Endodermal cell (in vitro differentiated cells): ENCODE measurements around the gene RANBP10. TPM values are rescaled to one million over a fixed set of nuclear protein-coding genes. Genes with fewer than 3 reads are reported as not detected.

Experiments used
- DNase-seq: peaks from one replicate; pipeline ENCODE4 v3.0.0-alpha.2; 2017
- H3K27ac ChIP-seq: 2 replicates; pipeline ENCODE4 v1.5.1; 2013; ENCODE audit warnings: mild to moderate bottlenecking, low read depth, low read length, moderate library complexity
- H3K27me3 ChIP-seq: 2 replicates; pipeline ENCODE4 v1.6.1; 2013; ENCODE audit warnings: mild to moderate bottlenecking, low read length, moderate library complexity; ENCODE audit not compliant: insufficient read depth, control insufficient read depth, poor library complexity, severe bottlenecking
- H3K36me3 ChIP-seq: 2 replicates; pipeline ENCODE4 v1.7.0; 2013; ENCODE audit warnings: mild to moderate bottlenecking, low read length, moderate library complexity; ENCODE audit not compliant: control insufficient read depth, insufficient read depth
- H3K4me1 ChIP-seq: one replicate; pipeline ENCODE4 v1.7.0; 2013; ENCODE audit warnings: low read length; ENCODE audit not compliant: control insufficient read depth, insufficient read depth
- H3K4me3 ChIP-seq: 2 replicates; pipeline ENCODE4 v1.5.1; 2013; ENCODE audit warnings: mild to moderate bottlenecking, low read length, moderate library complexity
- H3K9ac ChIP-seq: 2 replicates; pipeline ENCODE4 v1.6.1; 2013; ENCODE audit warnings: mild to moderate bottlenecking, low read length, moderate library complexity; ENCODE audit not compliant: poor library complexity, severe bottlenecking; ENCODE audit errors: extremely low read depth
- H3K9me3 ChIP-seq: 2 replicates; pipeline ENCODE4 v1.6.1; 2013; ENCODE audit warnings: mild to moderate bottlenecking, low read length, moderate library complexity; ENCODE audit not compliant: control insufficient read depth
- H3K27ac Mint-ChIP-seq: 2 replicates; pipeline ENCODE4 v1.8.0; 2020; ENCODE audit warnings: mixed read lengths
- H3K27me3 Mint-ChIP-seq: 2 replicates; pipeline ENCODE4 v1.8.0; 2021; ENCODE audit warnings: mild to moderate bottlenecking, mixed read lengths; ENCODE audit not compliant: insufficient read depth
- H3K36me3 Mint-ChIP-seq: 2 replicates; pipeline ENCODE4 v1.8.0; 2020; ENCODE audit warnings: low read depth, mixed read lengths
- H3K4me1 Mint-ChIP-seq: 2 replicates; pipeline ENCODE4 v1.8.0; 2020; ENCODE audit warnings: mixed read lengths
- H3K4me3 Mint-ChIP-seq: 2 replicates; pipeline ENCODE4 v1.8.0; 2020; ENCODE audit warnings: mild to moderate bottlenecking, moderate library complexity, mixed read lengths
- H3K9me3 Mint-ChIP-seq: 2 replicates; pipeline ENCODE4 v1.8.0; 2020; ENCODE audit warnings: mild to moderate bottlenecking, mixed read lengths
- CTCF ChIP-seq: fragments of 200-600 bp; sonication (generic); conservative IDR thresholded peaks from 2 replicates; pipeline ENCODE4 v1.5.0; 2021; ENCODE audit warnings: antibody characterized with exemption, mild to moderate bottlenecking
- WGBS, 2 experiments: methylation state at CpG; one replicate each; pipeline versions ENCODE4 v1.1.5 to v1.1.7; 2013; ENCODE audit warnings: missing lambda C conversion rate in 2 of 2, mixed read lengths in 1 of 2; ENCODE audit not compliant: insufficient coverage in 1 of 2, insufficient read length in 1 of 2; 5-methylcytosine and 5-hydroxymethylcytosine counted together
- total RNA-seq, 2 donors: library from RNA; stranded (reverse); fragmentation: NEBNext Ultra II Directional in 1 of 2; extraction: Animal tissue kit (Norgen Biotek cat#: 25700) in 1 of 2; gene quantifications; 2 replicates in 1 of 2; 3 replicates in 1 of 2; pipeline ENCODE4 v1.2.1, GENCODE V29; 2021

Gene RANBP10
- total RNA-seq, 2 donors from 2014 or later = 19.2 to 22.5 TPM

DNA sequence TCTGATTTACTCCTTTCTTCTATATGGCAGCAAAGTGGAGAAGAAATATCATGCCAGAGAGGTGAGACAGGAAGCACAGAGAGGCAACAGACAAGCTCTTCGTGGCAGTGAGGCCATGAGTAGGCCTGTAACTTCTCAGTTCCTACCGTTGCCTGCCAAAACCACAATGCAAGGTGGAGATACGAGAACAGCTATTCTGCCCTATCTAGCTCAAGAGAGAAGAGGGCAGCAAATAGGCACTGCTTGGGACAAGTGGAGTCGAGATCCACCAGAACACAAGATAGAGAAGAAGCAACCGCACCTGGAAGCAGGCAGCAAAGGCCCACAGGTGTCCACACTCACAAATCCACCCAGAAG lies 24.8 kb downstream of the RANBP10 start:
- H3K27ac Mint-ChIP-seq = no peak overlapping the region
- H3K4me1 ChIP-seq = no peaks in the 10 kb centered on the region
- no peak overlapping the region for H3K4me3 ChIP-seq
- WGBS, 2 experiments = 93 to 94% methylated on average over 4 to 5 of the region's 5 CpGs
- no peak for TF ChIP-seq CTCF
- H3K4me1 Mint-ChIP-seq = no peaks in the 10 kb centered on the region
- no peak overlapping the region for H3K4me3 Mint-ChIP-seq
- peaks cover 3% of the 10 kb centered on the region for H3K36me3 ChIP-seq
- no peaks in the 10 kb centered on the region for H3K9me3 ChIP-seq
- no peaks in the 10 kb centered on the region for H3K27me3 ChIP-seq
- H3K9ac ChIP-seq = no peak overlapping the region
- H3K27ac ChIP-seq = no peak overlapping the region
- peaks cover 2% of the 10 kb centered on the region for H3K9me3 Mint-ChIP-seq
- no peak for DNase-seq
- peaks cover 18% of the 10 kb centered on the region for H3K36me3 Mint-ChIP-seq
- no peaks in the 10 kb centered on the region for H3K27me3 Mint-ChIP-seq

DNA sequence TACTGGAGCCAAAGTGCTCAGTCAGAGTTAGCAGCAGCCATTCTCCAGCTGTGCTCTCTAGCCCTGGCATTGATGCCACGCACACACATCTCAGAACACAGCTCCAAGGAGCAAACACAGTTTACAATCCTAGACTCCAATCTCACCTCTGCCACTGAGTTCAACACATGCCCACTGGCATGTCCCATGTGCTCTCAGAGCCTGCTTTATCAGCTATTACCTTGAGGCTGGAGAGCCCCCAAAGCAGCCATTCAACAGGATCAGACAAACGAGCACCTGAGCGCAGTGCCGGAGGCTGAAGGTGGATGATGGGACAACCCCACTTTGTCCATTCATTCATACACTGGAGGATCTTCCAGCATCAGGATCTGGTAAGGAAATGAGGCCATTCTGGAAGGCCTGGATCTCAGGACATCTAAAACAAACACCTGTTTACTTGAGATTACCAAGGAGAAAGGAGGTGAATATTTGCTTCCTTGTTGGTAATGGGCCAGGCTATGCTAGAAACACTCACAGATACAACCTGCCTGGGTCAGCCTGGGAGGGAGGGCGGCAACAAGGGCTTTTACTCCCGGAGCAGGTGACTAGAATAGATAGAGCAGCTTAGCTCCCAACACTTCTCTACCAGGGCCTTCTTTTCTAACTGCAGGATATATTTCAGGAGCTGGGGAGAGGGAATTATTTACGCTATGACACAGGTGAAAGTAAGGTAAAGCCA lies 25.4 kb downstream of the RANBP10 start:
- Mint-ChIP-seq H3K4me1 (no peaks in the 10 kb centered on the region), H3K4me3 (no peak overlapping the region), H3K27me3 (no peaks in the 10 kb centered on the region), H3K9me3 (peaks cover 2% of the 10 kb centered on the region), H3K27ac (no peak overlapping the region), H3K36me3 (peaks cover 15% of the 10 kb centered on the region)
- Histone ChIP-seq H3K9ac (no peak overlapping the region), H3K4me1 (no peaks in the 10 kb centered on the region), H3K27me3 (no peaks in the 10 kb centered on the region), H3K27ac (no peak overlapping the region), H3K36me3 (no peaks in the 10 kb centered on the region), H3K4me3 (no peak overlapping the region), H3K9me3 (no peaks in the 10 kb centered on the region)
- 94 to 95% methylated on average over 5 to 7 of the region's 7 CpGs for WGBS, 2 experiments
- no peak for TF ChIP-seq CTCF
- DNase-seq = no peak

DNA sequence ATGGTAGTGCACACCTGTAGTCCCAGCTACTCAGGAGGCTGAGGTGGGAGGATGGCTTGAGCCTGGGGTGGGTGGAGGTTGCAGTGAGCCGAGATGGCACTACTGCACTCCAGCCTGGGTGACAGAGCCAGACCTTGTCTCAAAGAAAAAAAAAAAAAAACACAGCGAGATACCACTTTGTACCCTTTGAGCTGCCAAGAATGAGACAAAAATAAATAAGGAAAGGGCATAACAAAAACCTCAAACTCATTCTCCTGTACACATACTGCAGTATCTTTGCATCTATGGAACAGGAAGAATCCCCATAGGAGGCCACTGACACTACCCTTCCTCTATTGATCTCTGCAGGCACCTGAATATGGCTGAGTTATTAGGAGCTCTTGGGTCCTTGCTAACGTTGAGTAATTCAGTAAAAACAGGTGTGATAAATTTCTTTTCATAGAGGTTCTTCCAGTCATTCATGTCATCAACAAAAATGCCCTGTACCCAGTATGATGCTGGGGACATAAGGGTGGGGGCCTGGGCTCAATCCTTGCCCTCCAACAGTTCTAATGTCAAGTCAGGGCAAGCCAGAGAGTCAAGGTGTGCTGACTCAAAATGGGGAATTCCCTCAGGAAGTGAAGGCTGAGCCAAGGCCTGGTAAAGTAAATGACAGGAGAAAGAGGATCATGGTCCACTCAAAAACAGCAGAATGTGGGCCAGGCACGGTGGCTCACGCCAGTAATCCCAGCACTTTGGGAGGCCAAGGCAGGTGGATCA lies 26.9 kb downstream of the RANBP10 start:
- H3K27ac Mint-ChIP-seq = peak overlapping the region; percentile 52

More for the DNA sequence above, 26.9 kb downstream of the RANBP10 start:
- Histone ChIP-seq H3K27ac (no peak overlapping the region), H3K36me3 (no peaks in the 10 kb centered on the region), H3K4me3 (no peak overlapping the region), H3K9ac (no peak overlapping the region), H3K27me3 (no peaks in the 10 kb centered on the region), H3K9me3 (peaks cover 5% of the 10 kb centered on the region), H3K4me1 (no peaks in the 10 kb centered on the region)
- no peaks in the 10 kb centered on the region for H3K27me3 Mint-ChIP-seq
- 85 to 92% methylated on average over 4 to 5 of the region's 5 CpGs for WGBS, 2 experiments
- H3K4me3 Mint-ChIP-seq = no peak overlapping the region
- H3K4me1 Mint-ChIP-seq = peaks cover 2% of the 10 kb centered on the region
- DNase-seq = no peak
- peaks cover 7% of the 10 kb centered on the region for H3K9me3 Mint-ChIP-seq
- H3K36me3 Mint-ChIP-seq = peaks cover 21% of the 10 kb centered on the region
- TF ChIP-seq CTCF = no peak
